ENCODE results near the gene MYO5B.

GRCh38 chr18:49811151-49811938, 383.6 kb downstream of the MYO5B start:
- no peak for TF ChIP-seq CTCF (IDR thresholded peaks at IDR 0.05; ENCODE audit: low read length)
- no peak for TF ChIP-seq EZH2 (optimal IDR thresholded peaks at IDR 0.05; ENCODE audit: low read depth, low read length)
